Measurements from ENCODE around the gene DOCK2.

DNA sequence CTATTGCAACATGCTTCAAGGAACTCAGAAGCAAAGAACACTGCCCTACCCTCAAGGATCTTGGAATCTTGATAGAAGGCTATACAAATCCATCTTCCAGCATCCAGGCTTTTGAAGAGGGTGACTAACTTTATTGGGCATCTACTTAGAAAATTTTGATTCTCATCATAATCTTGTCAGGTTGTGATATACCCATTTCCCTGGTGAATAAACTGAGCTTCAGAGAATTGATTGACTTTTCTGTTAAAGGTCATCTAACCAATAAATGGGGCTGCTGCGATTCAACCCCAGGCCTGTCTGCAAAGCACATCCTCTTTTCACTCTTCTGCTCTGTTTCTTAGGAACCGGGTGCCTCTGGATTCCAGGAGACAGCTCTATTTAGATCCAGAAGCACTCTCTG lies 363.1 kb downstream of the DOCK2 start:
- TF ChIP-seq, protein P1, sequence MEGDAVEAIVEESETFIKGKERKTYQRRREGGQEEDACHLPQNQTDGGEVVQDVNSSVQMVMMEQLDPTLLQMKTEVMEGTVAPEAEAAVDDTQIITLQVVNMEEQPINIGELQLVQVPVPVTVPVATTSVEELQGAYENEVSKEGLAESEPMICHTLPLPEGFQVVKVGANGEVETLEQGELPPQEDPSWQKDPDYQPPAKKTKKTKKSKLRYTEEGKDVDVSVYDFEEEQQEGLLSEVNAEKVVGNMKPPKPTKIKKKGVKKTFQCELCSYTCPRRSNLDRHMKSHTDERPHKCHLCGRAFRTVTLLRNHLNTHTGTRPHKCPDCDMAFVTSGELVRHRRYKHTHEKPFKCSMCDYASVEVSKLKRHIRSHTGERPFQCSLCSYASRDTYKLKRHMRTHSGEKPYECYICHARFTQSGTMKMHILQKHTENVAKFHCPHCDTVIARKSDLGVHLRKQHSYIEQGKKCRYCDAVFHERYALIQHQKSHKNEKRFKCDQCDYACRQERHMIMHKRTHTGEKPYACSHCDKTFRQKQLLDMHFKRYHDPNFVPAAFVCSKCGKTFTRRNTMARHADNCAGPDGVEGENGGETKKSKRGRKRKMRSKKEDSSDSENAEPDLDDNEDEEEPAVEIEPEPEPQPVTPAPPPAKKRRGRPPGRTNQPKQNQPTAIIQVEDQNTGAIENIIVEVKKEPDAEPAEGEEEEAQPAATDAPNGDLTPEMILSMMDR (conservative IDR thresholded peaks at IDR 0.05; ENCODE audit: low read length): no peak
- TF ChIP-seq EZH2phosphoT487 (IDR thresholded peaks at IDR 0.05; ENCODE audit: borderline replicate concordance): no peak

Data from Loucy (cell line).